IMR-90 (cell line): ENCODE data around the gene C3AR1. TPM values are rescaled to one million over a fixed set of nuclear protein-coding genes. Genes with fewer than 3 reads are reported as not detected.

ENCODE experiments used
- ATAC-seq: fragments of 200-7000 bp; cut with Tn5 transposase; 2 replicates; pipeline ENCODE4 v1.9.1; 2020; ENCODE audit warnings: low read depth, mild to moderate bottlenecking, moderate library complexity
- BruUV-seq: library from RNA; stranded (reverse); fragments of 400-500 nt; replicated peaks from 2 replicates; lab custom pipeline; 2021; lab: Mats Ljungman, UMichigan
- CTCF ChIA-PET: fragments of 300-600 bp; formaldehyde crosslinking; extraction: SDS; loops from one replicate; lab custom pipeline; 2021; ENCODE audit warnings: antibody characterized with exemption; lab: Yijun Ruan, JAX
- POLR2A ChIA-PET: fragments of 300-600 bp; sonication (Branson Sonifier 250); formaldehyde crosslinking; loops from one replicate; lab custom pipeline; 2022; ENCODE audit warnings: antibody characterized with exemption; ENCODE audit not compliant: unreplicated experiment; lab: Charles Lee
- DNase-seq: peaks from one replicate; pipeline ENCODE4 v3.0.0; 2013
- H2AFZ ChIP-seq: replicated peaks from 2 replicates; pipeline ENCODE3; 2013; ENCODE audit warnings: low read length, mild to moderate bottlenecking; ENCODE audit not compliant: poor library complexity
- H2AK5ac ChIP-seq: 2 replicates; pipeline ENCODE4 v1.6.1; 2013; ENCODE audit warnings: low read depth, low read length, inconsistent platforms
- H2AK9ac ChIP-seq: replicated peaks from 2 replicates; pipeline ENCODE3; 2013; ENCODE audit warnings: mild to moderate bottlenecking, low read depth, low read length, moderate library complexity; ENCODE audit not compliant: poor library complexity
- H2BK120ac ChIP-seq: 2 replicates; pipeline ENCODE4 v1.6.1; 2013; ENCODE audit warnings: low read depth, low read length, inconsistent platforms
- H2BK15ac ChIP-seq: 3 replicates; pipeline ENCODE4 v1.6.1; 2013; ENCODE audit warnings: low read depth, low read length, inconsistent platforms
- H2BK20ac ChIP-seq: 2 replicates; pipeline ENCODE4 v1.6.1; 2013; ENCODE audit warnings: low read depth, mild to moderate bottlenecking, inconsistent platforms, low read length, moderate library complexity
- H2BK5ac ChIP-seq: 2 replicates; pipeline ENCODE4 v1.6.1; 2013; ENCODE audit warnings: mild to moderate bottlenecking, low read depth, low read length, inconsistent platforms; ENCODE audit not compliant: poor library complexity, severe bottlenecking
- H3K14ac ChIP-seq: replicated peaks from 2 replicates; pipeline ENCODE4 v1.6.1; 2013; ENCODE audit warnings: low read depth, low read length, inconsistent platforms
- H3K18ac ChIP-seq: 2 replicates; pipeline ENCODE4 v1.6.1; 2013; ENCODE audit warnings: low read depth, low read length, control low read depth
- H3K23ac ChIP-seq: 2 replicates; pipeline ENCODE4 v1.6.1; 2013; ENCODE audit warnings: low read depth, low read length, inconsistent platforms
- H3K27ac ChIP-seq: 2 replicates; pipeline ENCODE4 v1.5.1; 2013; ENCODE audit warnings: mild to moderate bottlenecking, control low read depth, low read length; ENCODE audit not compliant: insufficient read depth
- H3K27me3 ChIP-seq: 2 replicates; pipeline ENCODE4 v1.6.1; 2013; ENCODE audit warnings: low read length; ENCODE audit not compliant: control insufficient read depth, insufficient read depth
- H3K36me3 ChIP-seq: 2 replicates; pipeline ENCODE4 v1.6.1; 2013; ENCODE audit warnings: low read length, mixed read lengths; ENCODE audit not compliant: control insufficient read depth, insufficient read depth
- H3K4ac ChIP-seq: 2 replicates; pipeline ENCODE4 v1.6.1; 2013; ENCODE audit warnings: low read depth, low read length, inconsistent platforms
- H3K4me1 ChIP-seq: 2 replicates; pipeline ENCODE4 v1.6.1; 2013; ENCODE audit warnings: low read length, mixed read lengths; ENCODE audit not compliant: control insufficient read depth, insufficient read depth
- H3K4me2 ChIP-seq: 2 replicates; pipeline ENCODE4 v1.6.1; 2013; ENCODE audit warnings: low read depth, mild to moderate bottlenecking, control low read depth, low read length, moderate library complexity
- H3K4me3 ChIP-seq: 2 replicates; pipeline ENCODE4 v1.5.1; 2013; ENCODE audit warnings: low read depth, mild to moderate bottlenecking, control low read depth, low read length, moderate library complexity; ENCODE audit not compliant: insufficient read depth
- H3K56ac ChIP-seq: 2 replicates; pipeline ENCODE4 v1.6.1; 2013; ENCODE audit warnings: low read length, inconsistent platforms; ENCODE audit not compliant: insufficient read depth; ENCODE audit errors: extremely low read depth
- H3K79me1 ChIP-seq, 2 experiments: 2 replicates each; pipeline ENCODE4 v1.6.1; 2013; ENCODE audit warnings: low read length in 2 of 2, inconsistent platforms in 1 of 2, low read depth in 1 of 2
- H3K9ac ChIP-seq: 2 replicates; pipeline ENCODE4 v1.6.1; 2013; ENCODE audit warnings: low read depth, low read length, control low read depth
- H3K9me1 ChIP-seq: 2 replicates; pipeline ENCODE4 v1.6.1; 2013; ENCODE audit warnings: low read length, inconsistent platforms; ENCODE audit not compliant: insufficient read depth
- H3K9me3 ChIP-seq: 2 replicates; pipeline ENCODE4 v1.6.1; 2013; ENCODE audit warnings: low read length; ENCODE audit not compliant: control insufficient read depth, insufficient read depth
- H4K20me1 ChIP-seq: 2 replicates; pipeline ENCODE4 v1.6.1; 2013; ENCODE audit warnings: low read length, inconsistent platforms; ENCODE audit not compliant: insufficient read depth
- H4K5ac ChIP-seq: 2 replicates; pipeline ENCODE4 v1.6.1; 2013; ENCODE audit warnings: mild to moderate bottlenecking, low read depth, low read length, control low read depth
- H4K8ac ChIP-seq, 2 experiments: 2 replicates each; pipeline ENCODE4 v1.6.1; 2013; ENCODE audit warnings: low read depth in 2 of 2, low read length in 2 of 2, control low read depth in 1 of 2, inconsistent platforms in 1 of 2
- H4K91ac ChIP-seq: 2 replicates; pipeline ENCODE4 v1.6.1; 2013; ENCODE audit warnings: low read depth, low read length, inconsistent platforms; ENCODE audit not compliant: insufficient read depth
- ELK1 ChIP-seq: fragments of 150-350 bp; IDR thresholded peaks from 2 replicates; pipeline ENCODE4 v1.6.1; 2016; ENCODE audit warnings: low read depth, mild to moderate bottlenecking, low read length, moderate library complexity, borderline replicate concordance
- MAZ ChIP-seq: IDR thresholded peaks from 2 replicates; pipeline ENCODE4 v1.6.1; 2012; ENCODE audit warnings: low read depth, mild to moderate bottlenecking, low read length, improper control_type of control experiment, moderate library complexity, borderline replicate concordance
- NFE2L2 ChIP-seq: fragments of 150-350 bp; IDR thresholded peaks from 2 replicates; pipeline ENCODE4 v1.6.1; 2016; ENCODE audit warnings: low read depth, mild to moderate bottlenecking, low read length
- RCOR1 ChIP-seq: IDR thresholded peaks from 2 replicates; pipeline ENCODE4 v1.6.1; 2012; ENCODE audit warnings: mild to moderate bottlenecking, low read length, improper control_type of control experiment; ENCODE audit not compliant: insufficient replicate concordance
- WGBS, 2 experiments: methylation state at CpG; one replicate each; pipeline versions ENCODE4 v1.1.5 to v1.1.7; 2013; ENCODE audit warnings: missing lambda C conversion rate in 2 of 2; ENCODE audit not compliant: insufficient read length in 1 of 2; ENCODE audit errors: extremely low coverage in 2 of 2; 5-methylcytosine and 5-hydroxymethylcytosine counted together
- dilution Hi-C: fragments of 300-500 bp; cut with HindIII; formaldehyde crosslinking; loops from one replicate; pipeline ENCODE4 v1.14.3; 2018; ENCODE audit warnings: low sequenced_read_pairs; ENCODE audit not compliant: unreplicated experiment
- in situ Hi-C: fragments of 300-500 bp; cut with MboI; formaldehyde crosslinking; loops from 3 replicates; pipeline ENCODE4 v1.14.3; 2019; ENCODE audit warnings: low sequenced_read_pairs, inconsistent platforms, mixed read lengths
- intact Hi-C: fragments of 100-400 bp; cut with micrococcal nuclease; formaldehyde crosslinking; loops from 2 replicates; pipeline ENCODE4 v1.10.0; 2022
- polyA plus RNA-seq, 3 experiments: library from polyadenylated mRNA; depleted of rRNA; stranded (reverse); fragments of >200 nt; gene quantifications; 2 replicates each; pipeline ENCODE4 v1.2.3, GENCODE V29; 2012; ENCODE audit warnings: low replicate concordance in 1 of 3
- total RNA-seq: library from RNA; depleted of rRNA; stranded (reverse); fragments of >200 nt; gene quantifications from 2 replicates; pipeline ENCODE4 v1.2.3, GENCODE V29; 2012
- TF ChIP-seq, protein P1 (sequence below): fragments of 150-350 bp; IDR thresholded peaks from 2 replicates; pipeline ENCODE4 v1.6.1; 2017; ENCODE audit warnings: mild to moderate bottlenecking, antibody characterized with exemption, low read length, low read depth

The C3AR1 gene
- total and polyA plus RNA-seq, 2 of the 4 experiments (the other 2 are of a cell fraction): 0.31 to 0.36 TPM

DNA sequence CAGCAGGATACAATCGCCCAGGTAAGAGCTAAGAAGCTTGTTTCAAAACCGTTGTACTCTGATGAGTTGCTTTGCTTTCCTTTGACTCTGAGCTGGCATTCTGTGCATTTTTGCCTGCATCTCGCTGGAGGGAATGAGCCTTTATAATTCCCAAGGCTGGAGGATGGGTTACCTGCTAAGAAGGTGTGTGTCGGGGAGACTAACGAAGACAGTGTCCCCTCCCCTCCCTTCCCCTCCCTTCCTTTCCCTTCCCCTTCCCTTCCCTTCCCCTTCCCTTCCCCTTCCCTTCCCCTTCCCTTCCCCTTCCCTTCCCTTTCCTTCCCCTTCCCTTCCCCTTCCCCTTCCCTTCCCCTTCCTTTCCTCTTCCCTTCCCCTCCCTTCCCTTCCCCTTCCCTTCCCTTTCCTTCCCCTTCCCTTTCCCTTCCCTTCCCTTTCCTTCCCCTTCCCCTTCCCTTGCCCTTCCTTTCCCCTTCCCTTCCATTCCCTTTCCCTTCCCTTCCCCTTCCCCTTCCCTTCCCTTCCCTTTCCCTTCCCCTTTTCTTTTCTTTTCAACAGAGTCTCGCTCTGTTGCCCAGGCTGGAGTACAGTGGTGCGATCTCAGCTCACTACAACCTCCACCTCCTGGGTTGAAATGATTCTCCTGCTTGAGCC is 15.4 kb downstream of the C3AR1 start:
- H4K91ac ChIP-seq: no peak overlapping the region
- no peak overlapping the region for H3K4me3 ChIP-seq
- H2AFZ ChIP-seq: no peak overlapping the region
- H3K9ac ChIP-seq: no peak overlapping the region
- dilution Hi-C loops: no loop called here
- intact Hi-C loops: no loop called here
- no peak overlapping the region for H4K8ac ChIP-seq
- no peaks in the 10 kb centered on the region for H3K4me1 ChIP-seq
- no peak overlapping the region for H2BK5ac ChIP-seq
- whole genome bisulfite sequencing, 2 experiments: no CpG with 5 or more reads among the region's 7 CpGs
- H3K23ac ChIP-seq: no peak overlapping the region
- no peak overlapping the region for H2BK120ac ChIP-seq
- POLR2A ChIA-PET: no interaction called here
- CTCF ChIA-PET: interaction anchor here (0.6 to 0.8 kb wide), 2 partner anchors 27 to 1641 kb away, joined by 3 read pairs; no protein-coding TSS in a partner anchor
- no peak overlapping the region for H3K27ac ChIP-seq
- in situ Hi-C loops: no loop called here
- H3K56ac ChIP-seq: no peak overlapping the region
- H3K4ac ChIP-seq: no peak overlapping the region
- no peak overlapping the region for H2AK9ac ChIP-seq
- H4K5ac ChIP-seq: no peak overlapping the region
- H3K36me3 ChIP-seq: peaks cover 37% of the 10 kb centered on the region
- H2AK5ac ChIP-seq: no peak overlapping the region
- no peaks in the 10 kb centered on the region for H3K9me3 ChIP-seq
- no peak overlapping the region for H2BK20ac ChIP-seq
- DNase-seq (no peak), ATAC-seq (no peak)
- H3K4me2 ChIP-seq: no peak overlapping the region
- no peak overlapping the region for H2BK15ac ChIP-seq
- H3K27me3 ChIP-seq: no peaks in the 10 kb centered on the region
- no peak overlapping the region for H3K14ac ChIP-seq
- no TSS peak for BruUV-seq
- TF ChIP-seq ELK1 (no peak), RCOR1 (no peak), NFE2L2 (no peak), MAZ (no peak)
- TF ChIP-seq, protein P1, sequence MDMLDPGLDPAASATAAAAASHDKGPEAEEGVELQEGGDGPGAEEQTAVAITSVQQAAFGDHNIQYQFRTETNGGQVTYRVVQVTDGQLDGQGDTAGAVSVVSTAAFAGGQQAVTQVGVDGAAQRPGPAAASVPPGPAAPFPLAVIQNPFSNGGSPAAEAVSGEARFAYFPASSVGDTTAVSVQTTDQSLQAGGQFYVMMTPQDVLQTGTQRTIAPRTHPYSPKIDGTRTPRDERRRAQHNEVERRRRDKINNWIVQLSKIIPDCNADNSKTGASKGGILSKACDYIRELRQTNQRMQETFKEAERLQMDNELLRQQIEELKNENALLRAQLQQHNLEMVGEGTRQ: no peak
- H3K18ac ChIP-seq: no peak overlapping the region
- H4K20me1 ChIP-seq: no peaks in the 10 kb centered on the region; the same call in 1 of the 2 replicates
- H3K9me1 ChIP-seq: no peaks in the 10 kb centered on the region
- no peaks in the 10 kb centered on the region; a peak in 2 of 4 replicates for H3K79me1 ChIP-seq
